A549 (cell line): ENCODE data around the gene ENGASE. TPM values are rescaled to one million over a fixed set of nuclear protein-coding genes. Genes with fewer than 3 reads are reported as not detected.

Source experiments
- ATAC-seq, 2 experiments: fragments of 200-7000 bp in 1 of 2; fragments of >200 bp in 1 of 2; cut with Nextera tagmentation in 1 of 2; cut with Tn5 transposase in 1 of 2; 3 replicates each; pipeline versions ENCODE4 v1.8.0 to v1.9.1; 2018 to 2020; ENCODE audit warnings: mild to moderate bottlenecking in 1 of 2, moderate library complexity in 1 of 2
- CTCF ChIA-PET: fragments of 300-600 bp; sonication (Branson Sonifier 250); formaldehyde crosslinking; extraction: SDS; loops from one replicate; lab custom pipeline; 2021; ENCODE audit warnings: antibody characterized with exemption, inconsistent platforms; lab: Yijun Ruan, JAX
- POLR2A ChIA-PET: fragments of 350-600 bp; formaldehyde crosslinking; extraction: SDS; loops from one replicate; lab custom pipeline; 2021; ENCODE audit warnings: antibody characterized with exemption, inconsistent platforms; lab: Yijun Ruan, JAX
- DNase-seq, 2 experiments: peaks; one replicate each; pipeline versions ENCODE4 v3.0.0 to v3.0.0-alpha.2; 2011 to 2016; ENCODE audit warnings: low read depth in 1 of 2, low spot score in 1 of 2
- FAIRE-seq: peaks from 2 replicates; lab custom pipeline; 2011; peaks lifted over from hg19 to GRCh38; lab: Jason Lieb, UNC
- H3K27ac ChIP-seq, 2 experiments: fragments of >200 bp; sonication (Bioruptor Twin); formaldehyde crosslinking; 3 replicates each; pipeline ENCODE4 v1.5.1; 2016 to 2017
- H3K4me1 ChIP-seq: fragments of >200 bp; sonication (Bioruptor Twin); formaldehyde crosslinking; 3 replicates; pipeline ENCODE4 v1.6.1; 2016
- H3K4me2 ChIP-seq: fragments of >200 bp; sonication (Bioruptor Twin); formaldehyde crosslinking; 3 replicates; pipeline ENCODE4 v1.6.1; 2016
- H3K4me3 ChIP-seq: fragments of >200 bp; sonication (Bioruptor Twin); formaldehyde crosslinking; 3 replicates; pipeline ENCODE4 v1.5.1; 2016
- H3K9me3 ChIP-seq: fragments of >200 bp; sonication (Bioruptor Twin); formaldehyde crosslinking; 3 replicates; pipeline ENCODE4 v1.6.1; 2016
- BHLHE40 ChIP-seq: IDR thresholded peaks from 2 replicates; pipeline ENCODE4 v1.6.1; 2012; ENCODE audit warnings: low read depth, low read length, inconsistent platforms
- CBX2 ChIP-seq: fragments of 200-600 bp; sonication (generic); IDR thresholded peaks from 2 replicates; pipeline ENCODE4 v1.6.1; 2016; ENCODE audit warnings: low read depth, mild to moderate bottlenecking, borderline replicate concordance
- CHD2 ChIP-seq: fragments of 150-350 bp; IDR thresholded peaks from 2 replicates; pipeline ENCODE4 v1.6.1; 2014; ENCODE audit warnings: low read length; ENCODE audit not compliant: partially characterized antibody
- CHD4 ChIP-seq: fragments of 200-600 bp; sonication (generic); IDR thresholded peaks from 2 replicates; pipeline ENCODE4 v1.6.1; 2016; ENCODE audit warnings: antibody characterized with exemption, mild to moderate bottlenecking, borderline replicate concordance
- EHF ChIP-seq: fragments of 250-450 bp; sonication (Bioruptor Pico); IDR thresholded peaks from 2 replicates; pipeline ENCODE4 v1.5.0; 2020; ENCODE audit warnings: mild to moderate bottlenecking
- FOSL2 ChIP-seq, 2 experiments: fragments of 450-650 bp in 1 of 2; fragments of >200 bp in 1 of 2; sonication (Bioruptor Twin) in 1 of 2; formaldehyde crosslinking; IDR thresholded peaks; 2 replicates each; pipeline versions ENCODE4 v1.5.0 to v1.6.1; 2016 to 2020; ENCODE audit warnings: mild to moderate bottlenecking in 1 of 2, moderate library complexity in 1 of 2
- HDAC2 ChIP-seq: fragments of 200-600 bp; sonication (generic); IDR thresholded peaks from 2 replicates; pipeline ENCODE4 v1.6.1; 2016
- HOXB5 ChIP-seq: fragments of 250-450 bp; sonication (Bioruptor Pico); IDR thresholded peaks from 2 replicates; pipeline ENCODE4 v1.5.0; 2020; ENCODE audit warnings: mild to moderate bottlenecking, moderate library complexity
- JUNB ChIP-seq: fragments of >200 bp; sonication (Bioruptor Twin); formaldehyde crosslinking; IDR thresholded peaks from 2 replicates; pipeline ENCODE4 v1.6.1; 2016
- MAFK ChIP-seq: fragments of 450-650 bp; IDR thresholded peaks from 2 replicates; pipeline ENCODE4 v1.6.1; 2014; ENCODE audit not compliant: partially characterized antibody
- MAZ ChIP-seq: fragments of 150-350 bp; IDR thresholded peaks from 2 replicates; pipeline ENCODE4 v1.6.1; 2014; ENCODE audit warnings: antibody characterized with exemption, low read depth, low read length, borderline replicate concordance
- NFE2L2 ChIP-seq: fragments of 150-350 bp; conservative IDR thresholded peaks from 2 replicates; pipeline ENCODE4 v1.6.1; 2014; ENCODE audit warnings: low read length
- NPAS2 ChIP-seq: fragments of 250-450 bp; sonication (Bioruptor Pico); IDR thresholded peaks from 2 replicates; pipeline ENCODE4 v1.8.0; 2022; ENCODE audit warnings: mild to moderate bottlenecking, moderate library complexity, borderline replicate concordance
- POLR2A ChIP-seq: IDR thresholded peaks from 2 replicates; pipeline ENCODE4 v1.6.1; 2012; ENCODE audit warnings: mild to moderate bottlenecking, low read length
- RAD21 ChIP-seq, 2 experiments: fragments of >200 bp in 1 of 2; sonication (Bioruptor Twin) in 1 of 2; formaldehyde crosslinking in 1 of 2; IDR thresholded peaks in 1 of 2; conservative IDR thresholded peaks in 1 of 2; 2 replicates in 1 of 2; 3 replicates in 1 of 2; pipeline ENCODE4 v1.6.1; 2012 to 2018; ENCODE audit warnings: inconsistent platforms in 1 of 2
- RARB ChIP-seq: fragments of 250-450 bp; sonication (Bioruptor Pico); IDR thresholded peaks from 2 replicates; pipeline ENCODE4 v1.8.0; 2021; ENCODE audit warnings: mild to moderate bottlenecking, moderate library complexity
- RCOR1 ChIP-seq: fragments of 150-350 bp; IDR thresholded peaks from 2 replicates; pipeline ENCODE4 v1.6.1; 2014; ENCODE audit warnings: antibody characterized with exemption, low read length, low read depth
- RNF2 ChIP-seq: fragments of 200-600 bp; sonication (generic); IDR thresholded peaks from 2 replicates; pipeline ENCODE4 v1.6.1; 2016; ENCODE audit warnings: low read depth, mild to moderate bottlenecking, antibody characterized with exemption, moderate library complexity, borderline replicate concordance
- SREBF2 ChIP-seq: fragments of 450-650 bp; IDR thresholded peaks from 2 replicates; pipeline ENCODE4 v1.6.1; 2014; ENCODE audit warnings: mild to moderate bottlenecking, moderate library complexity
- TP53 ChIP-seq: fragments of 250-450 bp; sonication (Bioruptor Pico); IDR thresholded peaks from 2 replicates; pipeline ENCODE4 v1.5.0; 2021; ENCODE audit warnings: mild to moderate bottlenecking, moderate library complexity
- ZFP36 ChIP-seq: fragments of 450-650 bp; IDR thresholded peaks from 2 replicates; pipeline ENCODE4 v1.6.1; 2014; ENCODE audit warnings: borderline replicate concordance; ENCODE audit not compliant: partially characterized antibody
- ZSCAN20 ChIP-seq: fragments of 250-450 bp; sonication (Bioruptor Pico); IDR thresholded peaks from 2 replicates; pipeline ENCODE4 v1.8.0; 2022; ENCODE audit warnings: mild to moderate bottlenecking, moderate library complexity
- WGBS: methylation state at CpG from one replicate; pipeline ENCODE4 v1.1.6; 2017; ENCODE audit errors: missing lambda C conversion rate; 5-methylcytosine and 5-hydroxymethylcytosine counted together
- polyA plus RNA-seq, 4 experiments: library from polyadenylated mRNA; depleted of rRNA in 3 of 4; stranded (reverse); fragments of >200 nt; fragmentation: RNase III in 1 of 4; extraction: RNeasy Plus Mini Kit Qiagen cat#74134 plus additional on column Dnase treatment in 1 of 4; gene quantifications; 2 replicates in 3 of 4; 3 replicates in 1 of 4; pipeline ENCODE4 v1.2.3, GENCODE V29; 2011 to 2017
- TF ChIP-seq, protein P1 (sequence below): IDR thresholded peaks from 2 replicates; pipeline ENCODE4 v1.6.1; 2012
- TF ChIP-seq, protein P2 (sequence below): fragments of >200 bp; sonication (Bioruptor Twin); formaldehyde crosslinking; IDR thresholded peaks from 2 replicates; pipeline ENCODE4 v1.6.1; 2016
- TF ChIP-seq, protein P3 (sequence below): fragments of 200-600 bp; sonication (generic); IDR thresholded peaks from 2 replicates; pipeline ENCODE4 v1.6.1; 2016; ENCODE audit warnings: antibody characterized with exemption, mild to moderate bottlenecking, moderate library complexity
- TF ChIP-seq, protein P4 (sequence below): fragments of >200 bp; sonication (Bioruptor Twin); formaldehyde crosslinking; IDR thresholded peaks from 3 replicates; pipeline ENCODE4 v1.5.1; 2016

Gene ENGASE
- polyA plus RNA-seq, 2 of the 4 experiments (the other 2 are of a cell fraction): 13.4 to 41.7 TPM

DNA sequence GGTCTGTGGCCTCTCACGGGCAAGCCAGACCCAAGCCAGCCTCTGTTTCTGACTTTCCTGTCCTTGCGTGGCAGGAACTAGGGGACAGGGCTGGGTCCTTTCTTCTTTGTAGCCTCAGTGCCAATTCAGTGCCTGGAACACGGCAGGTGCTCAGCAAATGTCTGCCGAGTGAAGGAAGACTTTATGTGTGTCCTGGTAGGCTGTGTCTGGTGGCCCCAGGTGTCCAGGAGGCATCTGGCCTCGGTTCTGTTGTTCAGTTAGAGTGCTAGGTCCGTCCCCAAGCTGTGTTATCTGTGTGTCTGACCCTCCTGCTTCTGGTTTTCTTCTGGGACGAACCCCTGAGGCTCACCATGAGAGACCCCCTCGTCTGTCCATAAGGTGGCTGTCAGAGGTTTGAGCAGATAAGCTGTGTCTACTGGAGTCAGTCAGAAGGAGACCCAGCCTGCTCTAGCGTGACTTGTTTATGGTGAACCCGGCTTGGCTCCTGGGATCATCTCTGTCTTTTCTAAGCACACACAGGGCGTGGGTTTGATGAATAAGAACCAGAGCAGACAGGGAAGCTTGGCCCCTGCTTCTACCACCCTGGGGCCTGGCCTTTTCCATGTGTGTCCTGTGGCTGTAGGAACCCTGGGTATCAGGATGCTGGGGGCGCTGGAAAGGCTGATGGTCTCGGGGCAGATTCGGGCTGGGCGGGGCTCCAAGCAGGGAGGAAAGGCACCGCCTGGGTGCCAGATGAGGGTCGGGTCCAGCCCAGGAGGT, 39.3 kb downstream of the ENGASE start:
- DNase-seq (no peak), FAIRE-seq (no peak), ATAC-seq (no peak)
- no peaks in the 10 kb centered on the region for H3K9me3 ChIP-seq
- H3K4me1 ChIP-seq: no peaks in the 10 kb centered on the region
- no peak overlapping the region for H3K27ac ChIP-seq
- no peak overlapping the region for H3K4me2 ChIP-seq
- H3K4me3 ChIP-seq: no peak overlapping the region
- POLR2A ChIA-PET: no interaction called here
- WGBS: 64% methylated on average over 17 of the region's 17 CpGs
- no peak for TF ChIP-seq POLR2A
- no peak for TF ChIP-seq MAZ
- TF ChIP-seq ZFP36: no peak
- no peak for TF ChIP-seq CBX2
- no peak for TF ChIP-seq EHF (CRISPR knock-in tag)
- TF ChIP-seq, protein P1, sequence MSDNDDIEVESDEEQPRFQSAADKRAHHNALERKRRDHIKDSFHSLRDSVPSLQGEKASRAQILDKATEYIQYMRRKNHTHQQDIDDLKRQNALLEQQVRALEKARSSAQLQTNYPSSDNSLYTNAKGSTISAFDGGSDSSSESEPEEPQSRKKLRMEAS: no peak
- TF ChIP-seq CHD4: no peak
- TF ChIP-seq JUNB: no peak
- TF ChIP-seq, protein P2, sequence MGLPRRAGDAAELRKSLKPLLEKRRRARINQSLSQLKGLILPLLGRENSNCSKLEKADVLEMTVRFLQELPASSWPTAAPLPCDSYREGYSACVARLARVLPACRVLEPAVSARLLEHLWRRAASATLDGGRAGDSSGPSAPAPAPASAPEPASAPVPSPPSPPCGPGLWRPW: no peak
- no peak for TF ChIP-seq CHD2
- TF ChIP-seq RCOR1: no peak
- TF ChIP-seq, all 56 proteins: peak for 0
- CTCF ChIA-PET: interaction anchor here (0.7 to 4.8 kb wide), 7 partner anchors 27 to 595 kb away, joined by 3 to 20 read pairs (median 6); no protein-coding TSS in a partner anchor

DNA sequence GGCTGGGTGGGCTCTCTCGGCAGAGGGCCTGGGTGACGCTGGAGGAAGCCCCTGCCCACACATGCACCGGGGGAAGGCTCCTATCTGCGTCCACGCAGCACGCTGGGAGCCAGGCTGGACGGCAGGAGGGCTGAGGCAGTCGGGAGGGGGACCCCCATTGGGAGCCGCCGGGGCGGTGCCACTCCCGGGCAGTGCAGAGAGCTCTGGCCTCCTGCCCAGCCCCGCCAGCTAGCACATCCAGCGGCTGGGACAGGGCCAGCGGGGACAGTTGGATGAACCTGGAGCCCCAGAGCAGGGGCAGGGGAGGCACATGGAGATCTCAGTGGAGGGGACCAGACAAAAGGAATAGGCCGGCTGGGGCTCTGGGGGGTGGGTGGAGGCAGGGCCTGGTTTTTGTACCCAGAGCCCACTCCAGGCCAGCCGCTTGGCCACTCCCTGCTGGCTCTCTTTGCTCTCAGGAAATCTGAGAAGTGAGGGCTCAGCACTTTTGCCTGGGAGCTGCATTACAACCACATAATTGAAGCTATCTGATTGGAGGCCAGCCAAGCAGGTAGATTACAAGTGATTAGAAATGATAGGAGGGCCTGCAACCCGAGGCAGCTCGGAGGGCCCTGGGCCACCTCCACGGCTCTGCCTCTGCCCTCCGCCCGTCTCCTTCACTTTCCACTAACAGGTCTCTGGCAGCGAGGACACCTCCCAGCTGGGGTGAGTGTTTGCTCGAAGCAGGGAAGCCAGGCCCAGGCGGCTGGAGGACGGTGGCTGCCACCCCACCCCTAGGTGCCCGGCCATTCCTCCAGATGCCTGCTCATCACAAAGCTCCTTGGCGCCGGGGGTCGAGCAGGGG, 40.1 kb downstream of the ENGASE start:
- POLR2A ChIA-PET: no interaction called here
- 75% methylated on average over 26 of the region's 30 CpGs for WGBS
- Histone ChIP-seq H3K27ac (no peak overlapping the region), H3K4me2 (no peak overlapping the region), H3K4me3 (no peak overlapping the region)
- no peak for DNase-seq
- no peak for ATAC-seq
- CTCF ChIA-PET: interaction anchor here (0.9 to 4.8 kb wide), 8 partner anchors 11 to 594 kb away, joined by 3 to 20 read pairs (median 5); no protein-coding TSS in a partner anchor
- no peak for TF ChIP-seq HOXB5
- TF ChIP-seq MAFK: peak; percentile 79
- TF ChIP-seq, all 56 proteins: peak for 1
- Histone ChIP-seq H3K9me3 (no peaks in the 10 kb centered on the region), H3K4me1 (no peaks in the 10 kb centered on the region)
- FAIRE-seq: no peak

DNA sequence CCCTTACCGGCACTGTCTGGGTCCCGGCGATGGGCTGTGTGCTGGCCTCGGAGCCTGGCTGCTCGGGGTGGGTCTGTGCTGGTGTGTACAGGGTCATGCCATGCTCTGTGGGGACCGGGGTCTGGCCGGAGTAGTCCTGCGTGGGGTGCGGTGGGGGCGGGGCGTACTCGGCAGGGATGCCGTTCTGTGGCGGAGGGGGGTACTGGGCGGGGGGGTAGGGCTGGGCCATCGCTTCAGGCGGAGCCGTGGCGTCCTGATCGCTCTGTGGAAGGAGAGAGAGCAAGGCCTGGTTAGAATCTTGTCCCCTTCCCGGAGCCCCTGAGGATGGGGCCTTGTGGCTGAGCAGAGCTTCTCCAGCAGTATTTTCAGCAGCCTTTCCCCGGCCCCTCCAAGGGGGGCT, 40.9 kb downstream of the ENGASE start:
- FAIRE-seq (no peak), ATAC-seq (no peak), DNase-seq (no peak)
- no peak overlapping the region for H3K4me3 ChIP-seq
- CTCF ChIA-PET: interaction anchor here (0.8 to 4.8 kb wide), 8 partner anchors 10 to 593 kb away, joined by 3 to 20 read pairs (median 5); no protein-coding TSS in a partner anchor
- H3K27ac ChIP-seq: no peak overlapping the region
- H3K9me3 ChIP-seq: no peaks in the 10 kb centered on the region
- H3K4me2 ChIP-seq: no peak overlapping the region
- 89% methylated on average over 7 of the region's 22 CpGs for WGBS
- POLR2A ChIA-PET: no interaction called here
- no peaks in the 10 kb centered on the region for H3K4me1 ChIP-seq
- no peak for TF ChIP-seq NFE2L2
- TF ChIP-seq HDAC2: no peak
- TF ChIP-seq MAZ: no peak
- no peak for TF ChIP-seq RNF2
- no peak for TF ChIP-seq TP53
- no peak for TF ChIP-seq RAD21 (conservative IDR thresholded peaks at IDR 0.05 in 1 of 2, IDR thresholded peaks at IDR 0.05 in 1 of 2)
- TF ChIP-seq JUNB: no peak
- TF ChIP-seq FOSL2 (IDR thresholded peaks at IDR 0.05): no peak
- no peak for TF ChIP-seq FOSL2 (CRISPR knock-in tag; IDR thresholded peaks at IDR 0.05)
- TF ChIP-seq MAFK: no peak
- no peak for TF ChIP-seq ZSCAN20
- no peak for TF ChIP-seq CHD2
- no peak for TF ChIP-seq SREBF2
- no peak for TF ChIP-seq RARB
- TF ChIP-seq POLR2A: no peak
- no peak for TF ChIP-seq BHLHE40
- TF ChIP-seq, protein P3, sequence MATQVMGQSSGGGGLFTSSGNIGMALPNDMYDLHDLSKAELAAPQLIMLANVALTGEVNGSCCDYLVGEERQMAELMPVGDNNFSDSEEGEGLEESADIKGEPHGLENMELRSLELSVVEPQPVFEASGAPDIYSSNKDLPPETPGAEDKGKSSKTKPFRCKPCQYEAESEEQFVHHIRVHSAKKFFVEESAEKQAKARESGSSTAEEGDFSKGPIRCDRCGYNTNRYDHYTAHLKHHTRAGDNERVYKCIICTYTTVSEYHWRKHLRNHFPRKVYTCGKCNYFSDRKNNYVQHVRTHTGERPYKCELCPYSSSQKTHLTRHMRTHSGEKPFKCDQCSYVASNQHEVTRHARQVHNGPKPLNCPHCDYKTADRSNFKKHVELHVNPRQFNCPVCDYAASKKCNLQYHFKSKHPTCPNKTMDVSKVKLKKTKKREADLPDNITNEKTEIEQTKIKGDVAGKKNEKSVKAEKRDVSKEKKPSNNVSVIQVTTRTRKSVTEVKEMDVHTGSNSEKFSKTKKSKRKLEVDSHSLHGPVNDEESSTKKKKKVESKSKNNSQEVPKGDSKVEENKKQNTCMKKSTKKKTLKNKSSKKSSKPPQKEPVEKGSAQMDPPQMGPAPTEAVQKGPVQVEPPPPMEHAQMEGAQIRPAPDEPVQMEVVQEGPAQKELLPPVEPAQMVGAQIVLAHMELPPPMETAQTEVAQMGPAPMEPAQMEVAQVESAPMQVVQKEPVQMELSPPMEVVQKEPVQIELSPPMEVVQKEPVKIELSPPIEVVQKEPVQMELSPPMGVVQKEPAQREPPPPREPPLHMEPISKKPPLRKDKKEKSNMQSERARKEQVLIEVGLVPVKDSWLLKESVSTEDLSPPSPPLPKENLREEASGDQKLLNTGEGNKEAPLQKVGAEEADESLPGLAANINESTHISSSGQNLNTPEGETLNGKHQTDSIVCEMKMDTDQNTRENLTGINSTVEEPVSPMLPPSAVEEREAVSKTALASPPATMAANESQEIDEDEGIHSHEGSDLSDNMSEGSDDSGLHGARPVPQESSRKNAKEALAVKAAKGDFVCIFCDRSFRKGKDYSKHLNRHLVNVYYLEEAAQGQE: no peak
- TF ChIP-seq NPAS2 (CRISPR knock-in tag): no peak
- TF ChIP-seq, protein P4, sequence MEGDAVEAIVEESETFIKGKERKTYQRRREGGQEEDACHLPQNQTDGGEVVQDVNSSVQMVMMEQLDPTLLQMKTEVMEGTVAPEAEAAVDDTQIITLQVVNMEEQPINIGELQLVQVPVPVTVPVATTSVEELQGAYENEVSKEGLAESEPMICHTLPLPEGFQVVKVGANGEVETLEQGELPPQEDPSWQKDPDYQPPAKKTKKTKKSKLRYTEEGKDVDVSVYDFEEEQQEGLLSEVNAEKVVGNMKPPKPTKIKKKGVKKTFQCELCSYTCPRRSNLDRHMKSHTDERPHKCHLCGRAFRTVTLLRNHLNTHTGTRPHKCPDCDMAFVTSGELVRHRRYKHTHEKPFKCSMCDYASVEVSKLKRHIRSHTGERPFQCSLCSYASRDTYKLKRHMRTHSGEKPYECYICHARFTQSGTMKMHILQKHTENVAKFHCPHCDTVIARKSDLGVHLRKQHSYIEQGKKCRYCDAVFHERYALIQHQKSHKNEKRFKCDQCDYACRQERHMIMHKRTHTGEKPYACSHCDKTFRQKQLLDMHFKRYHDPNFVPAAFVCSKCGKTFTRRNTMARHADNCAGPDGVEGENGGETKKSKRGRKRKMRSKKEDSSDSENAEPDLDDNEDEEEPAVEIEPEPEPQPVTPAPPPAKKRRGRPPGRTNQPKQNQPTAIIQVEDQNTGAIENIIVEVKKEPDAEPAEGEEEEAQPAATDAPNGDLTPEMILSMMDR: no peak
